ENCODE measurements around the gene ATP8A2. TPM values are rescaled to one million over a fixed set of nuclear protein-coding genes. Genes with fewer than 3 reads are reported as not detected.

Gene ATP8A2
- total and polyA plus RNA-seq, 4 donors, result 0.01 to 0.08 (median 0.05) TPM; not detected in 1

DNA sequence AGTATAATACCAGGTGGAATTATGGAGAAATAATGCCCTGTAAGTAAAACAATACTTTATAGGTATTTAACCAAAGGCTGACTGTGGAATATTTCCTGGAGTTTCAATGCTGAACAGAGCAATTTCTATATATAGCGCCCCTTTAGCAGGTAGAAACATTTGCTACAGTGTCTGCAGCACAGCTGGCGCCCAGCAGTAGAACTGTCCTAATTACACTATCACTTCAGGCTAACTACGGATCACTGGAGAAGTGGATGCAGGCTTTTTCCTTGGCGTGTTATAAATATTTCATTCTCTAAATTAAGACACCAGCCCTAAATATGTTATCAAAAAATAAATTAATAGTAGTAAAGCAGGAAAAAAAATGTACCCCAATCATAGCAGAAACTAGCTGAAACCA, 677.0 kb downstream of the ATP8A2 start:
- 59% methylated on average over 4 of the region's 4 CpGs for WGBS
- no peak overlapping the region for H3K27ac ChIP-seq (ENCODE audit: low read depth in 1 of 2, low read length in 2 of 2)
- H3K27me3 ChIP-seq (ENCODE audit: control insufficient read depth in 4 of 4, insufficient read depth in 4 of 4, low read length in 3 of 4), result peaks cover 4 to 37% (median 22%) of the 10 kb centered on the region in 4 donors
- no peak overlapping the region for H3K4me3 ChIP-seq (ENCODE audit: low read depth in 1 of 3, low read length in 3 of 3)
- TF ChIP-seq SP1 (IDR thresholded peaks at IDR 0.05) (no peak), GABPA (IDR thresholded peaks at IDR 0.05 in 1 of 2, conservative IDR thresholded peaks at IDR 0.05 in 1 of 2) (no peak), RAD21 (IDR thresholded peaks at IDR 0.05) (no peak), TAF1 (conservative IDR thresholded peaks at IDR 0.05) (no peak), YY1 (IDR thresholded peaks at IDR 0.05) (no peak), FOXA1 (IDR thresholded peaks at IDR 0.05) (no peak), RXRA (IDR thresholded peaks at IDR 0.05) (no peak), JUND (IDR thresholded peaks at IDR 0.05) (no peak), NR2F2 (IDR thresholded peaks at IDR 0.05) (no peak), HNF4A (conservative IDR thresholded peaks at IDR 0.05) (no peak)
- TF ChIP-seq, protein P1, sequence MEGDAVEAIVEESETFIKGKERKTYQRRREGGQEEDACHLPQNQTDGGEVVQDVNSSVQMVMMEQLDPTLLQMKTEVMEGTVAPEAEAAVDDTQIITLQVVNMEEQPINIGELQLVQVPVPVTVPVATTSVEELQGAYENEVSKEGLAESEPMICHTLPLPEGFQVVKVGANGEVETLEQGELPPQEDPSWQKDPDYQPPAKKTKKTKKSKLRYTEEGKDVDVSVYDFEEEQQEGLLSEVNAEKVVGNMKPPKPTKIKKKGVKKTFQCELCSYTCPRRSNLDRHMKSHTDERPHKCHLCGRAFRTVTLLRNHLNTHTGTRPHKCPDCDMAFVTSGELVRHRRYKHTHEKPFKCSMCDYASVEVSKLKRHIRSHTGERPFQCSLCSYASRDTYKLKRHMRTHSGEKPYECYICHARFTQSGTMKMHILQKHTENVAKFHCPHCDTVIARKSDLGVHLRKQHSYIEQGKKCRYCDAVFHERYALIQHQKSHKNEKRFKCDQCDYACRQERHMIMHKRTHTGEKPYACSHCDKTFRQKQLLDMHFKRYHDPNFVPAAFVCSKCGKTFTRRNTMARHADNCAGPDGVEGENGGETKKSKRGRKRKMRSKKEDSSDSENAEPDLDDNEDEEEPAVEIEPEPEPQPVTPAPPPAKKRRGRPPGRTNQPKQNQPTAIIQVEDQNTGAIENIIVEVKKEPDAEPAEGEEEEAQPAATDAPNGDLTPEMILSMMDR (IDR thresholded peaks at IDR 0.05; ENCODE audit: low read depth, low read length, missing input control), result no peak
- TF ChIP-seq, protein P2, sequence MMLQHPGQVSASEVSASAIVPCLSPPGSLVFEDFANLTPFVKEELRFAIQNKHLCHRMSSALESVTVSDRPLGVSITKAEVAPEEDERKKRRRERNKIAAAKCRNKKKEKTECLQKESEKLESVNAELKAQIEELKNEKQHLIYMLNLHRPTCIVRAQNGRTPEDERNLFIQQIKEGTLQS (IDR thresholded peaks at IDR 0.05), result no peak
- TF ChIP-seq, protein P3, sequence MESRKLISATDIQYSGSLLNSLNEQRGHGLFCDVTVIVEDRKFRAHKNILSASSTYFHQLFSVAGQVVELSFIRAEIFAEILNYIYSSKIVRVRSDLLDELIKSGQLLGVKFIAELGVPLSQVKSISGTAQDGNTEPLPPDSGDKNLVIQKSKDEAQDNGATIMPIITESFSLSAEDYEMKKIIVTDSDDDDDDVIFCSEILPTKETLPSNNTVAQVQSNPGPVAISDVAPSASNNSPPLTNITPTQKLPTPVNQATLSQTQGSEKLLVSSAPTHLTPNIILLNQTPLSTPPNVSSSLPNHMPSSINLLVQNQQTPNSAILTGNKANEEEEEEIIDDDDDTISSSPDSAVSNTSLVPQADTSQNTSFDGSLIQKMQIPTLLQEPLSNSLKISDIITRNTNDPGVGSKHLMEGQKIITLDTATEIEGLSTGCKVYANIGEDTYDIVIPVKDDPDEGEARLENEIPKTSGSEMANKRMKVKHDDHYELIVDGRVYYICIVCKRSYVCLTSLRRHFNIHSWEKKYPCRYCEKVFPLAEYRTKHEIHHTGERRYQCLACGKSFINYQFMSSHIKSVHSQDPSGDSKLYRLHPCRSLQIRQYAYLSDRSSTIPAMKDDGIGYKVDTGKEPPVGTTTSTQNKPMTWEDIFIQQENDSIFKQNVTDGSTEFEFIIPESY (IDR thresholded peaks at IDR 0.05), result no peak
- no peaks in the 10 kb centered on the region for H3K9me3 ChIP-seq (ENCODE audit: control insufficient read depth in 4 of 4, low read length in 3 of 4)
- no peak overlapping the region for H3K9ac ChIP-seq (ENCODE audit: low read depth in 1 of 2, low read length in 2 of 2)
- no peak for DNase-seq (ENCODE audit: low spot score)
- peaks cover 0 to 18% (median 9%) of the 10 kb centered on the region in 4 donors for H3K4me1 ChIP-seq (ENCODE audit: control insufficient read depth in 4 of 4, insufficient read depth in 4 of 4, low read length in 3 of 4)
- no peaks in the 10 kb centered on the region for H3K36me3 ChIP-seq (ENCODE audit: control insufficient read depth in 4 of 4, insufficient read depth in 3 of 4, low read depth in 1 of 4, low read length in 3 of 4)

DNA sequence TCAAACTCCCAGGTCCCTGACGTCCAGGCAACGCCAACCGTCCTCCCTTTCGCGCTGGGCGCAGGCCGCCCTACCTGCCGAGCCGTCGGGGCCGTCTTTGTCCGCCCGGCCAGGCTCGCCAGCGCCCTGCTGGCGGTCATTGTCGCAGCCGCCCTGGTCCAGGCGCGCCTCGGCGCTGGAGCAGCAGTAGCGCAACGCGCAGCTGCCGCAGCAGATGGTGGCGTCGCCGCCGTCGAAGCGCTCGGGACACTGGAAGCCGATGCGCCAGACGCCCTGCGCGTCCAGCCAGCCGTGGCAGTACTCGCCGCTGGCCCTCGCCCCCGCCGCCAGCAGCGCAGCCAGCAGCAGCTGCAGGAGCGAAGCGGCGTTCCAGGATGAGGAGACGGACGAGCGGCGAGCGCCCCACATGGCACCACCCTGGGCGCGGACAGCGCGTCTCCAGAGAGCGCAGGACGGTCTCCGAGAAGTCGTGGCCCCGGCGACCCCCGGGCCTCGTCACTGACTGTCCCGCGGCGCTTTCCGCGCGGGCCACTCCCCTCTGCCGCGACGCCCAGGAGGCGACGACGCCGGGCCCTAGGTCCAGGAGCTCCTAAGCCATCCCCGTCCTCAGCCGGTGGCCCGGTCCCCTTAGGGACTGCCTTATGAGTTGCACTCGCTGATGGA, 678.9 kb downstream of the ATP8A2 start:
- H3K4me3 ChIP-seq (ENCODE audit: low read depth in 1 of 3, low read length in 3 of 3), result peak overlapping the region in 1 of 3 donors; percentile 37
- 6% methylated on average over 82 of the region's 82 CpGs for WGBS
- H3K27ac ChIP-seq (ENCODE audit: low read depth in 1 of 2, low read length in 2 of 2), result no peak overlapping the region
- H3K4me1 ChIP-seq (ENCODE audit: control insufficient read depth in 4 of 4, insufficient read depth in 4 of 4, low read length in 3 of 4), result peaks cover 0 to 18% (median 9%) of the 10 kb centered on the region in 4 donors
- H3K9me3 ChIP-seq (ENCODE audit: control insufficient read depth in 4 of 4, low read length in 3 of 4), result no peaks in the 10 kb centered on the region
- no peak overlapping the region for H3K9ac ChIP-seq (ENCODE audit: low read depth in 1 of 2, low read length in 2 of 2)
- H3K27me3 ChIP-seq (ENCODE audit: control insufficient read depth in 4 of 4, insufficient read depth in 4 of 4, low read length in 3 of 4), result peaks cover 4 to 39% (median 22%) of the 10 kb centered on the region in 4 donors
- no peaks in the 10 kb centered on the region for H3K36me3 ChIP-seq (ENCODE audit: control insufficient read depth in 4 of 4, insufficient read depth in 3 of 4, low read depth in 1 of 4, low read length in 3 of 4)
- DNase-seq (ENCODE audit: low spot score), result no peak
- no peak for TF ChIP-seq HNF4A (conservative IDR thresholded peaks at IDR 0.05)
- no peak for TF ChIP-seq FOXA1 (IDR thresholded peaks at IDR 0.05)
- no peak for TF ChIP-seq YY1 (IDR thresholded peaks at IDR 0.05)
- TF ChIP-seq TAF1 (conservative IDR thresholded peaks at IDR 0.05), result no peak
- no peak for TF ChIP-seq JUND (IDR thresholded peaks at IDR 0.05)
- no peak for TF ChIP-seq FOXA2 (IDR thresholded peaks at IDR 0.05)
- TF ChIP-seq, protein P3 (IDR thresholded peaks at IDR 0.05), result no peak
- TF ChIP-seq RAD21 (IDR thresholded peaks at IDR 0.05), result no peak
- no peak for TF ChIP-seq NR2F2 (IDR thresholded peaks at IDR 0.05)
- TF ChIP-seq GABPA (IDR thresholded peaks at IDR 0.05 in 1 of 2, conservative IDR thresholded peaks at IDR 0.05 in 1 of 2), result no peak
- no peak for TF ChIP-seq HNF4G (IDR thresholded peaks at IDR 0.05)
- TF ChIP-seq, protein P4, sequence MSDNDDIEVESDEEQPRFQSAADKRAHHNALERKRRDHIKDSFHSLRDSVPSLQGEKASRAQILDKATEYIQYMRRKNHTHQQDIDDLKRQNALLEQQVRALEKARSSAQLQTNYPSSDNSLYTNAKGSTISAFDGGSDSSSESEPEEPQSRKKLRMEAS (IDR thresholded peaks at IDR 0.05), result no peak
- no peak for TF ChIP-seq SP1 (IDR thresholded peaks at IDR 0.05)
- no peak for TF ChIP-seq EGR1 (IDR thresholded peaks at IDR 0.05; ENCODE audit: low read depth in 2 of 2)
- TF ChIP-seq, protein P2 (IDR thresholded peaks at IDR 0.05), result no peak
- TF ChIP-seq, protein P1 (IDR thresholded peaks at IDR 0.05; ENCODE audit: low read depth, low read length, missing input control), result no peak

Measured in liver (tissue), 9 donors.